HT-29 (cell line): ENCODE measurements around the gene STXBP2. TPM values are rescaled to one million over a fixed set of nuclear protein-coding genes. Genes with fewer than 3 reads are reported as not detected.

ENCODE experiments used
- DNase-seq: peaks from one replicate; pipeline ENCODE4 v3.0.0-alpha.2; 2015; ENCODE audit warnings: low spot score
- total RNA-seq: library from RNA; depleted of rRNA; stranded (reverse); fragments of >200 nt; shearing (Covaris generic); gene quantifications from 2 replicates; pipeline ENCODE4 v1.2.3, GENCODE V29; 2014

The STXBP2 gene
- total RNA-seq, 1 experiment from 2014 or later = 73.3 TPM

DNA sequence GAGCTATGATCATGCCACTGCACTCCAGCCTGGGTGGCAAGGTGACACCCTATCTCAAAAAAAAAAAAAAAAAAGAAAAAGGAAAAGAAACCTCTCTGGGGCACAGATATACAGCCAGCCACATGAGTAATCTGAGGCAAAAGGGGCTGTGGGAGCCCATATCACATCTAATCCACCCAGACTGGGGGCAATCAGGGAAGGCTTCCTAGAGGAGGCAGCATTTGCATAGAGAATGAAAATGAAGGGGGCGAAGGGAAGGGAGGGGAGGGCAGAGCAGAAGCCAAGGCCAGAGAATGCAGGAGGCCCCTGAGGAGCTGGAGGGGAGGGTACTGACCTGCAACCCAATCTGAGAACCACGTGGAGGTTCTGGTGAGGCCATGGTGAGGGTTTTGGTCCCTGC, 13.2 kb downstream of the STXBP2 start:
- DNase-seq = no peak

- DNase-seq = peak; percentile 67
These were observed 15.2 kb downstream of the STXBP2 start for GRCh38 chr19:7652061-7652641.

GRCh38 chr19:7654401-7654800, 17.5 kb downstream of the STXBP2 start:
- no peak for DNase-seq

DNA sequence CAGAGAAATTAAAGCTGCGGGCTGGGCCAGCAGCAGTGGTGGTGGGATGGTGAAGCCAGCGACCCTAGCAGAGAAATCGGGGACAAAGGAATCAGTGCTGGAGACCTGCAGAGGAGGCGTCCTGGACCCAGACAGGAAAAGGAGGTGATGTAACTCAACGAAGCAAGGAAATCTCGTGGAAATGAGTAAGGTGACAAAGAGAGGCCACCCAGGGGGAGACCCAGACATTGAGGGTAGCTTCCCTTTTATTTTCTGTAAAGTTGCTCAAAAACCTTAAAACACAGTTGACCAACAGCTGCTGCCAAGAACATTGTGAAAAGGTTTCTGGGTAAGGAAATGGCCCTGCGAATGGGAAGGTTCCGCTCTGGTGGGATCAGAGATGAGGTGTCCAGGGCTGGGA, 18.7 kb downstream of the STXBP2 start:
- no peak for DNase-seq

DNA sequence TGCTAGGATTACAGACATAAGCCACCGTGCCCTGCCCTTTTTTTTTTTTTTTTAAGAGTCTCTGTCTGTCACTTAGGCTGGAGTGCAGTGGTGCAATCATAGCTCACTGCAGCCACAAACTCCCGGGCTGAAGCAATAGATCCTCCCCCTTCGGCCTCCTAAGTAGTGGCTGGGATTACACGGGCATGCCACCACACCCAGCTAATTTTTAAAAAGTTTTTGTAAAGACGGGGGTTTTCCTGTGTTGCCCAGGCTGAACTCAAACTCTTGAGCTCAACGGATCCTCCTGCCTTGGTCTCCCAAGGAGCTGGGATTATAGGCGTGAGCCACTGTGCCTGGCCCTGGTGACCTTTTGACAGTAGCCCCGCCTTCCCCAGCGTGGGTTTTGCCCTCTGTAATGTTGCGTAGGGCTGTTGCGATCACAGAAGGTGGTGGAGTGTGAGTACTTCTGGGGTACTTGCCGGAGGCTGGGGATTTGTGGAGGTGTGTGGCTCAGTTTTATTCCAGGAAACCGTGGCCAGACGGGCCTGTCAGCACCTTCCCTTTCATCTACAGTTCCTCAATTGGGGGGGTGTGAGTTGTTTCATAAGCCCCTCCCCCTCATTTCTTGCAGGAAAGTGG, 20.3 kb downstream of the STXBP2 start:
- DNase-seq = no peak

DNA sequence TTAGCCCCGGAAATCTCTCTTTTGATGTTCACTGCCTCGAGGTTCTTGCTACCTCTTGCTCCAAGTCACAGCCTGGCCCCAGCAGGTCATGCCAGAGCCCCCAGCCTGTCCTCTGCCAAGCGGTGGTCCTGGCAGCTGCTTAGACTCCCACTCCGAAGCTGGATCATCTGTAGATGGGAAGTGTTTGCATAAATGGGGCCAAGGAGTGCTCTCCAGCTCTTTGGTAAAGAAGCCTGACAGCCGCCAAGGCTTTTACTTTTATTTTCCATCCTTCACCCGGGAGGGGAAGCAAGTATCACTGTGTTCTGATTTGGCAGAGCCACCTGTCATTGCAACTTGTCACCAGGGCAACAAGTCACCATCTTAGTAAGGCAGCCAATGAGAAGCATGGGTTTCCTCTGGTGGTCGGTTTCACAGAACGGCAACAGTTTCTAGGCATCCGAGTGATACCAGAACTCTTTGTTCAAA, 21.3 kb downstream of the STXBP2 start:
- DNase-seq = no peak

GRCh38 chr19:7661744-7662538, 25.0 kb downstream of the STXBP2 start:
- DNase-seq = no peak

DNA sequence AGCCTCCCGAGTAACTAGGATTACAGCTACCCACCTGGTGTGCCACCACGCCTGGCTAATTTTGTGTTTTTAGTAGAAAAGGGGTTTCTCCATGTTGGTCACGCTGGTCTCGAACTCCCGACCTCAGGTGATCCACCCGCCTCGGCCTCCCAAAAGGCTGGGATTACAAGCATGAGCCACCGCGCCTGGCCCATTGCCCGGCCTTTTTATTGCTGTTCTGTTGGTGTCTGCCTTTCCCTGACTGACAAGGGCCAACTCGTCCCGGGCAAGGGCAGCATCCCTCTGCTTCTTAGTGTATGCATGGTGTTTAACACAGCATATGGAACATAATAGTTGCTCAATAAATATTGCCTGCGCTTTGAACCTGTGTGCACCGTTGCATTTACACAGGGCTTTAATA, 25.7 kb downstream of the STXBP2 start:
- DNase-seq = no peak

DNA sequence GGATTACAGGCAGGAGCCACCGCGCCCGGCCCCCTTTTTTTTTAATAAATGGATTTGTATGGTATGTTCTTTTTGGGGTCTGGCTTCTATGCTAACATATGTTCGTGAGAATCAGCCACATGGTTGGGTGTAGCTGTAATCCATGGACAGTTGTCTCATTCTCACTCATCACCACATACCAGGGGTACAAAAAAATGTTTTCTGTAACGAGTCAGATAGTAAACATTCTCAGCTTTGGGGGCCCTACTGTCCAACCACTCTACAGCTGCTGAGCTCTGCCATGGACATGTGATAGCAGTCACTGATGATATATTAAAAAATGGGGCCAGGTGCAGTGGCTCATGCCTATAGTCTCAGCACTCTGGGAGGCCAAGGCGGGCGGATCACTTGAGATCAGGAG, 26.8 kb downstream of the STXBP2 start:
- DNase-seq = no peak

GRCh38 chr19:7665076-7665475, 28.2 kb downstream of the STXBP2 start:
- DNase-seq = no peak

DNA sequence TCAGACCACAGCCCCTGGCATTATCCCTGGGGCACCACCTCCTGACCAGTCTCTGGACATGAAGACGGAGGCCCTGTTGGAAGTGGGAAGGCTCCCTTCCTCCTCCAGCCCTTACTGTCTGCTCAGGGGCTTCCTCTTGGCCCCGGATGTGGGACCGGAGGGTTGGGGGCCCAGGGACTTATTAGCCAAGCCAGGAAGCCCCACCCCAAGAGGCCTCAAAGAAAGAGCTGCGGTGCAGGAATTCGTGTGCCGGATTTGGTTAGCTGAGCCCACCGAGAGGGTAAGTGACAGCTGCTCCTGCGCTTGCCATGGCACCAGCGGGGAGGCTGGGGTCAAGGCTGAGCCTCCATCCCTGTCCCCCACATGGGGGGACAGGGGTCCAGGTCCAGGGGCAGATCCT, 31.9 kb downstream of the STXBP2 start, which contains the start of gene RETN:
RETN (plus strand) TSS at position 208 of the 400 bp plus-strand sequence. CDS start 278 bp downstream, outside the sequence.
- no peak for DNase-seq

GRCh38 chr19:7669641-7670040, 32.7 kb downstream of the STXBP2 start:
- no peak for DNase-seq

GRCh38 chr19:7670150-7670783, 33.4 kb downstream of the STXBP2 start:
- no peak for DNase-seq

- no peak for DNase-seq
These were observed 33.9 kb downstream of the STXBP2 start for GRCh38 chr19:7670790-7671189.

- no peak for DNase-seq
These were observed 35.6 kb downstream of the STXBP2 start for GRCh38 chr19:7672522-7672921.

DNA sequence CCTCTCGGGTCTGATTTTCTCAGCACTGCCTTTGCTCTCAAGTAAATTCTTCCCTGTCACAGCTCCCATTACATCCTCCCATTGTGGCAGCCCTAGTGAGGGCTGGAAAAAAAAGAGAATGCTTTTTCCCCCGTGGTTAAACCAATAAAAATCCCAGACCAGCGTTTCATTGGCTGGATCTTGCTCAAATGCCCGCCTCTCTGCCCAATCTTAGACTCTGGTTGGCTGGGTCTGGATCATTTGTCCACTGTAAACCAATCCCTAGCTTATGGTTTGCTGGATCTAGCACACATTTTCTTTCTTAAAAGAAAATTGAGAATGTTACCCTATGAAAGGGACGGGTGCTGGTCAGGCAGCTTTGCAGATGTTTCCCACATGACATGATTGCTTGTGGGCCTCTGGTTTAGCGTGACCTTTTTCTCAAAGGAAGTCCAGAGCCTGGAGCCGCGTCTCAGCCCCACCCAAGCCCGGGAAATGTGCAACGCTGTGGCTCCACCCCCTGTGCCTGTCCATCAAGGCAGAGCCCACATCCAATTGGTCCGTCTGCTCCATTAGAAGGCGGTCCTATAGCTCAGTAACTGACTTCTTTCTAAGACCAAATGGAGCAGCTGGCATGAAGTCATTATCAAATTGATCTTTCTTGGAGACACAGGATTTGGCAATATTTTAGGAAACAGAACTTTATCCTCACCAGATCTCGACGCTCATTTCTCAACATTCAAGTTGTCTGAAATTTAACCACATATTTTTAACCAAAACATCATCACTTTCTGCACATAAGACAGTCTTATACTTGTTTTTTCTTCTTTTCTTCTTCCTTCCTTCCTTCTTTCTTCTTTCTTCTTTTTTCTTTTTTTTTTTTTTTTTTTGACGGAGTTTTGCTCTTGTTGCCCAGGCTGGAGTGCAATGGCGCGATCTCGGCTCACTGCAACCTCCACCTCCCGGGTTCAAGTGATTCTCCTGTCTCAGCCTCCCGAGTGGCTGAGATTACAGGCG, 37.4 kb downstream of the STXBP2 start:
- peak; percentile 58 for DNase-seq

DNA sequence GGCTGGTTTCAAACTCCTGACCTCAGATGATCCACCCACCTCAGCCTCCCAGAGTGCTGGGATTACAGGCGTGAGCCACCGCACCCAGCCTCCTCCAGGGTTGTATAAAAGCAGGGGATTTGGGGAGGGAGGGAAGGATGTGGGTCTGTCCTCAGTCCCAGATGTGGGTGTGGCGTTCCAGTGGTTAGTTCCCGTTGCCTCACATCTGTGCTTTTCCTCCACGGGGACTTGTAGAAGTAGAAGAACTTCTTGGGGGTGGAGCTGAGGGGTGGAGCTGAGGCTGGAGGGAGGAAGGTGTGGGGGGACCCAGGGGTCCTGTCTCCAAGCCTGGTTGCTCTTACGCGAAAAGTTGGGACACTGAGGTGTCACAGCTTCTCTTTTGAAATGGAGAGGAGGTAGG, 39.5 kb downstream of the STXBP2 start:
- DNase-seq = no peak

- DNase-seq = no peak
These were observed 39.9 kb downstream of the STXBP2 start, which contains the start of gene MCEMP1 for GRCh38 chr19:7676854-7677253. MCEMP1 (plus strand) TSS chr19:7677090; CDS start chr19:7677121, 31 bp downstream.

DNA sequence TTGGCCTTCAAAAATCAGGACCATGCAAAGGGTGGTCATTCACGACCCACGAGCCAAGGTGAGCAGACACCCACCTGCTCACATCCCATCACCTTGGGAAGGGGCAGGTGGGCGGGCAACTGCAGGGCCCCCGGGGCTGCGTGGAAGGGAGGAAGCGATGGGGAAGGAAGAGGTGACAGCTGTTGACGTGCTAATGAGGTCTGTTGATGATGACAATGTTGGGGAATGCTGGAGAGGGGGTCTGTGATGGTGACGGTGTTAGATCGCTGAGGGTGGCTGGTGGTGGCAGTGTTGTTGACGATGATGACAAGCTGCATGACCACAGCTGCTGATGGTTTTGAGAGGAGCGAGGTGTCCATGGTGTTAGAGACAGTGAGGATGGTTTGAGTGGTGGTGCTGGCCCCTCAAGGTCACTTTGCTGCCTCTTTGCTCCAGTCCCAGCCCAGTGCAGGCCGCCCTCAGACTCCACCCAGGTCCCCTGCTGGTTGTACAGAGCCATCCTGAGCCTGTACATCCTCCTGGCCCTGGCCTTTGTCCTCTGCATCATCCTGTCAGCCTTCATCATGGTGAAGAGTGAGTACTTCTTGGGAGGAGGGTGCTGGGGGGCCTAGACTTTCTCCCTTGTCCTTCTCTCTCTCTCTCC, 40.9 kb downstream of the STXBP2 start:
- no peak for DNase-seq
